HG03460 (cell line): ENCODE measurements around the gene PEX11A.

Experiments used
- ATAC-seq: cut with Tn5 transposase; IDR thresholded peaks from one replicate; pipeline ENCODE4 v1.9.1; 2021; ENCODE audit not compliant: unreplicated experiment

Gene PEX11A

DNA sequence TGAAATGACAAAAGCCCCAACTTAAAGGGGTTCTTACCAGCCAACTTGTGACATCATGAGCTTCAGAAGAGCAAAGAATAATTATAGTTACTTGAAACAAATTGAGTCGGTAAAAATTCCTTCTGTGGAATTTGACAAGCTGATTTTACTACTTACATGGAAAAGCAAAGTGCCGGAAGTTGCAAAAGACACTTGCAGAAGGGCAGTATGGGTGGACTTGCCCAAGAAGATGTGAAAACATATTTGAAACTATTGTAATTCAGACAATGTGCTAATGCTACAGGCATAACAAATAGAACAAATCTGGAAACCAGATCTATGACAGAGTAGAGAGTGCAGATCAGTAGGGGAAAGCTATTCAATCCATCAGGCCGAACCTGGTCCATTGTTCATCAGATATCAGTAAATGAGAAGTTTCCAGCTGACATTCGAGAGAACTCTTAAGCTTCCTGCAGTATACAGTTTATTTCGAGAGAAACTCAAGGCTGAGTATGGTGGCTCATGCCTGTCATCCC is 32.8 kb downstream of the PEX11A start:
- ATAC-seq: no peak

- no peak for ATAC-seq
Measured at GRCh38 chr15:89656116-89656815, 34.3 kb downstream of the PEX11A start.

GRCh38 chr15:89654847-89655805 is 35.4 kb downstream of the PEX11A start, which contains the start of gene KIF7:
Gene KIF7, minus strand, starts transcription at chr15:89655467. Its CDS starts 2,537 bp downstream, at chr15:89652930.
- ATAC-seq: no peak

GRCh38 chr15:89654301-89654761 is 36.2 kb downstream of the PEX11A start:
- no peak for ATAC-seq

- ATAC-seq: no peak
Measured at GRCh38 chr15:89653578-89653977, 37.0 kb downstream of the PEX11A start.

DNA sequence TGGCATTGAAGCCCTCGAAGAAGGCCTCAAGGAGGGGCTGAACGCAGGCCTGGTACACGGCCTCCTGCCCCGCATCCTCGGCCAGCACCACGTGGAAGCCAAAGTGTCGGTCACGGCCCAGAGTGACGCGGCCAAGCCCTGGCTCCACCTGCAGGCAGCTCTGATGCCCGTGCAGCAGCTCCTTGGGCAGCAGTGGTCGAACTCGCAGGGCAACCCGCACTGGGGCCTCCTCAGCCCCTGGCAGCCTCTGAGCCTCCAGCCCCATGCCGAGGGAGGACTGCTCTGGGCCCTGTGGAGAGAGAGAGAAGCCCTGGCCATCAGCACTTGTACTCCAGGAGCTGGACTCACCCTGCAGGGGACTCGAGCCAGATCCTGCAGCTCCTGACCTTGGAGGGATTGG is 37.9 kb downstream of the PEX11A start:
- no peak for ATAC-seq

GRCh38 chr15:89652131-89652530 is 38.4 kb downstream of the PEX11A start:
- no peak for ATAC-seq

- no peak for ATAC-seq
Measured at GRCh38 chr15:89649716-89650115, 40.8 kb downstream of the PEX11A start.

GRCh38 chr15:89649013-89649625 is 41.4 kb downstream of the PEX11A start:
- no peak for ATAC-seq

- no peak for ATAC-seq
Measured at GRCh38 chr15:89648106-89649012, 42.2 kb downstream of the PEX11A start.

- peak; percentile 65 for ATAC-seq
Measured at GRCh38 chr15:89647191-89647851, 43.2 kb downstream of the PEX11A start.

DNA sequence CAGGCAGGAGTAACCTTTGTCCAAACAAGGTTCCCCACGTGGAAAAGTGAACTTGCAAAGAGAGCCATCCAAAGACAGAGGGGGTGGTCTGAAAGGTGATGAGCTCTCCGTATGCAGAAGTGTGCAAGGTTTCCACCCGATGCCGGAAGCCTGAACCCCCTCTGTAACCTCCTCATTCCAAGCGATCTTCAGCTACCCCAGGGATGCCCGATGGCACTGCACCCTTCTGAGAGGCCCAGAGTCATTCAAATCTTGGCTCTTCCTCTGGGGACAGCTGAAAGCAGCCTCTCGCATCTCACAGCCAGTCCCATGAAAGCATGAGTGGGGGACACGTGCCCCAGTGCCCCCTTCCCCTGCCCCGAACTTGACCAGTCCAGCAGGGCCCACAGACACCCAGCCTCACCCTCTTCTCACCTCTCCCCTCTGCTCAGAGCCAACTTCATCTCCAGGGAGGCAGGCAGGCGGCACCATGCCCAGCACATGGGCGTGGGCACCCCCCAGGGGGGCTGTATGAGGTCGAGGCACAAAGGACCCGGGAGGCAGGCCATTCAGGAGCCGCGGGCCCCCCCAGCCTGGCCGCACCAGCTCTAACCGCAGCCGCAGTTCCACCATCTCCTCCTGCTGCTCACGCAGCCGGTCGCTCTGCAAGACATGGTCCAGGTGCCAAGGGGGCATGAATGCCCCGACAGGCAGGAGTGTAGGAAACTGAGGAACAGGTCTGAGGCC is 44.0 kb downstream of the PEX11A start:
- no peak for ATAC-seq

DNA sequence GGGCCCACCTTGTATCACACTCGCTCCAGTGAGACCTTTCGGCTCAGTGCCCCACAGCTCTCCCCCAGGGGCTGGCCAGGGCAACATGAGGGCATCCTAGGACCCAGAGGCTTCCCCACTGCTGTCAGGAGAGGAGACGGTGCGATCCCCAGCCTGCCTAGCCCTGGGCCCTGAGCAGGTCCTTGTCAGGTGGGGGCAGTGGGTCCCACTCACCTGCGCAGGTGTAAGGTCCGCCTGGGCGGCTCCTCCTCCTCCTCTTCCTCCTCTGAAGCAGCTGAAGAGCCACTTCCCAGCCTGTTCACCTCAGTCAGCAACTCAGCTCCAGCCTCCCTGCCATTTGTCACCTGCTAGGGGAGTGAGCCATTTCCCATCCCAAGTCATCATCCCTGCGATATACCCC is 44.9 kb downstream of the PEX11A start:
- no peak for ATAC-seq

- no peak for ATAC-seq
Measured at GRCh38 chr15:89642106-89642505, 48.4 kb downstream of the PEX11A start.

- ATAC-seq: no peak
Measured at GRCh38 chr15:89641053-89641452, 49.5 kb downstream of the PEX11A start.

DNA sequence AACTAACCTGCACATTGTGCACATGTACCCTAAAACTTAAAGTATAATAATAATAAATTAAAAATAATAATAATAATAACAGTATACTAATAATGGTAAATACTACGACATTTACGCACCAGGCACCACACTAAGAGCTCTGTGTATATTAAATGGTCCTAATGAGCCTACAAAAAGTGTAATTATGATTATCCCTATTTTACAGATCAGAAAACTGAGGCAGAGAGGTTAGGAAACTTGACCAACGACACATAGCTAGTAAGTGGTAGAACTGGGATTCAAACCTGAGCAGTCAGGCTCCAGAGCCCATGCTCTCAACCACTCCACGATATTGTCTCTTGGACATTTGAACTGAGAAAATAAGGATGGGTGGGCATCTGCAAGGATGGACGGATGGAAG is 50.3 kb downstream of the PEX11A start:
- ATAC-seq: no peak

GRCh38 chr15:89633585-89633984 is 57.0 kb downstream of the PEX11A start:
- no peak for ATAC-seq

GRCh38 chr15:89632563-89633430 is 57.8 kb downstream of the PEX11A start:
- ATAC-seq: no peak
